Right lobe of liver (tissue), 4 donors: ENCODE results near the gene RPS6KA5.

ENCODE experiments used
- CTCF ChIP-seq, 4 donors: fragments of 200-600 bp in 3 of 4; fragments of 450-650 bp in 1 of 4; IDR thresholded peaks; one replicate each; pipeline versions ENCODE4 v1.5.1 to v1.8.0; 2016 to 2022; ENCODE audit warnings: antibody characterized with exemption in 4 of 4, mild to moderate bottlenecking in 2 of 4
- POLR2A ChIP-seq: fragments of 450-650 bp; IDR thresholded peaks from one replicate; pipeline ENCODE4 v1.6.1; 2017; ENCODE audit warnings: antibody characterized with exemption, mild to moderate bottlenecking
- donor health status: DM: no; HTN: no; CAD: no.
- donor health status: DM: no; HTN: no; CAD: no.
- donor health status: DM: no; HTN: yes; CAD: no.

- no peak for TF ChIP-seq CTCF (IDR thresholded peaks at IDR 0.05)
- TF ChIP-seq POLR2A, result no peak
Observed at GRCh38 chr14:90837355-90837754, 223.1 kb downstream of the RPS6KA5 start.
